Measurements from ENCODE around the gene PPP6R1. TPM values are rescaled to one million over a fixed set of nuclear protein-coding genes. Genes with fewer than 3 reads are reported as not detected.

PPP6R1 gene
- total RNA-seq, 2 experiments from 2014 or later = 89.6 to 161 TPM

GRCh38 chr19:55270172-55270942, 11.5 kb upstream of the PPP6R1 start:
- peaks cover 26% of the 10 kb centered on the region for H3K4me1 ChIP-seq (ENCODE audit: insufficient read depth, low read length, poor library complexity, severe bottlenecking)
- H3K9me3 ChIP-seq (ENCODE audit: low read length) = no peaks in the 10 kb centered on the region
- no peak for DNase-seq (ENCODE audit: low spot score)
- no TSS peak for BruUV-seq (replicated peaks)
- H3K9me2 ChIP-seq (ENCODE audit: insufficient read depth, low read length) = no peaks in the 10 kb centered on the region
- ChIA-PET CTCF (ENCODE audit: unreplicated experiment) (no interaction called here), POLR2A (interaction anchor here (0.5 to 0.6 kb wide), 2 partner anchors 12 to 311 kb away, joined by 3 read pairs; partner anchors contain the start of gene ZNF579)
- no peak overlapping the region for H3K4me3 ChIP-seq (ENCODE audit: low read depth, low read length, poor library complexity, severe bottlenecking)
- no peak overlapping the region for H3K27ac ChIP-seq (ENCODE audit: low read depth, low read length, poor library complexity, severe bottlenecking)
- no peak for TF ChIP-seq EZH2phosphoT487 (IDR thresholded peaks at IDR 0.05; ENCODE audit: borderline replicate concordance, low read depth, low read length)
- TF ChIP-seq, protein P1, sequence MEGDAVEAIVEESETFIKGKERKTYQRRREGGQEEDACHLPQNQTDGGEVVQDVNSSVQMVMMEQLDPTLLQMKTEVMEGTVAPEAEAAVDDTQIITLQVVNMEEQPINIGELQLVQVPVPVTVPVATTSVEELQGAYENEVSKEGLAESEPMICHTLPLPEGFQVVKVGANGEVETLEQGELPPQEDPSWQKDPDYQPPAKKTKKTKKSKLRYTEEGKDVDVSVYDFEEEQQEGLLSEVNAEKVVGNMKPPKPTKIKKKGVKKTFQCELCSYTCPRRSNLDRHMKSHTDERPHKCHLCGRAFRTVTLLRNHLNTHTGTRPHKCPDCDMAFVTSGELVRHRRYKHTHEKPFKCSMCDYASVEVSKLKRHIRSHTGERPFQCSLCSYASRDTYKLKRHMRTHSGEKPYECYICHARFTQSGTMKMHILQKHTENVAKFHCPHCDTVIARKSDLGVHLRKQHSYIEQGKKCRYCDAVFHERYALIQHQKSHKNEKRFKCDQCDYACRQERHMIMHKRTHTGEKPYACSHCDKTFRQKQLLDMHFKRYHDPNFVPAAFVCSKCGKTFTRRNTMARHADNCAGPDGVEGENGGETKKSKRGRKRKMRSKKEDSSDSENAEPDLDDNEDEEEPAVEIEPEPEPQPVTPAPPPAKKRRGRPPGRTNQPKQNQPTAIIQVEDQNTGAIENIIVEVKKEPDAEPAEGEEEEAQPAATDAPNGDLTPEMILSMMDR (conservative IDR thresholded peaks at IDR 0.05; ENCODE audit: low read length) = no peak
- H3K79me2 ChIP-seq (ENCODE audit: insufficient read depth, low read depth, low read length) = peaks cover 24% of the 10 kb centered on the region; the same call in 1 of the 2 replicates
- H2AFZ ChIP-seq (ENCODE audit: low read length) = no peak overlapping the region
- no peaks in the 10 kb centered on the region for H4K20me1 ChIP-seq (ENCODE audit: insufficient read depth, low read length)
- no peak overlapping the region for H3K4me2 ChIP-seq (ENCODE audit: low read length)
- H3K36me3 ChIP-seq (ENCODE audit: insufficient read depth, low read length) = peaks cover 75% of the 10 kb centered on the region
- intact Hi-C loops (cut with micrococcal nuclease; ENCODE audit: unreplicated experiment) = no loop called here

DNA sequence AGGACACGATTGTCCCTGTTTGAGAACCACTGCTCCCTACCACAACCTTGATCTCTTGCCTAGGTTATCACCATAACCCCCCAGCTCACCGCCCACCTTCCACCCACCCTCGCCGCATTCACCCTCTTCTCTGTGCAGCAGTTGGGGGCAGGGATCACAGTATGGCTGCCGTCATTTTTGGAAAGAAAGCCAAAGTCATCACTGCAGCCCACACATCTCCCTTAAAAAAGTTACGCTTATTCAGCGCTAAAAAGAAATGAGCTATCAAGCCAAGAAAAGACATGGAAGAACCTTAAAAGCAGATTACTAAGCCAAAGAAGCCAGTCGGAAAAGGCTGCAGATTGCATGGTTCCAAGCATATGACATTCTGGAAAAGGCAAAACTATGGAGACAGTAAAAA, 10.5 kb upstream of the PPP6R1 start:
- CTCF ChIA-PET (ENCODE audit: unreplicated experiment) = no interaction called here
- POLR2A ChIA-PET = interaction anchor here (0.5 to 0.7 kb wide), 3 partner anchors 9 to 17 kb away, joined by 3 read pairs; no protein-coding TSS in a partner anchor
- Histone ChIP-seq H4K20me1 (ENCODE audit: insufficient read depth, low read length) (no peaks in the 10 kb centered on the region), H3K4me1 (ENCODE audit: insufficient read depth, low read length, poor library complexity, severe bottlenecking) (peaks cover 15% of the 10 kb centered on the region), H3K9me3 (ENCODE audit: low read length) (no peaks in the 10 kb centered on the region), H3K36me3 (ENCODE audit: insufficient read depth, low read length) (peaks cover 85% of the 10 kb centered on the region), H3K4me2 (ENCODE audit: low read length) (no peak overlapping the region), H3K79me2 (ENCODE audit: insufficient read depth, low read depth, low read length) (peaks cover 16% of the 10 kb centered on the region; the same call in 1 of the 2 replicates), H2AFZ (ENCODE audit: low read length) (no peak overlapping the region), H3K4me3 (ENCODE audit: low read depth, low read length, poor library complexity, severe bottlenecking) (no peak overlapping the region), H3K27ac (ENCODE audit: low read depth, low read length, poor library complexity, severe bottlenecking) (no peak overlapping the region), H3K9me2 (ENCODE audit: insufficient read depth, low read length) (no peaks in the 10 kb centered on the region)
- DNase-seq (ENCODE audit: low spot score) = no peak
- no TSS peak for BruUV-seq (replicated peaks)
- intact Hi-C loops (cut with micrococcal nuclease; ENCODE audit: unreplicated experiment) = no loop called here
- TF ChIP-seq, protein P1 (conservative IDR thresholded peaks at IDR 0.05; ENCODE audit: low read length) = no peak

GRCh38 chr19:55266840-55267239, 8.0 kb upstream of the PPP6R1 start:
- no peak for TF ChIP-seq EZH2phosphoT487 (IDR thresholded peaks at IDR 0.05; ENCODE audit: borderline replicate concordance, low read depth, low read length)
- TF ChIP-seq, protein P1 (conservative IDR thresholded peaks at IDR 0.05; ENCODE audit: low read length) = no peak
- Histone ChIP-seq H3K9me2 (ENCODE audit: insufficient read depth, low read length) (no peaks in the 10 kb centered on the region), H3K9me3 (ENCODE audit: low read length) (no peaks in the 10 kb centered on the region), H3K27ac (ENCODE audit: low read depth, low read length, poor library complexity, severe bottlenecking) (no peak overlapping the region), H3K4me2 (ENCODE audit: low read length) (no peak overlapping the region), H3K36me3 (ENCODE audit: insufficient read depth, low read length) (peaks cover 75% of the 10 kb centered on the region), H3K4me1 (ENCODE audit: insufficient read depth, low read length, poor library complexity, severe bottlenecking) (peaks cover 4% of the 10 kb centered on the region), H2AFZ (ENCODE audit: low read length) (no peak overlapping the region), H3K79me2 (ENCODE audit: insufficient read depth, low read depth, low read length) (peaks cover 10% of the 10 kb centered on the region; the same call in 1 of the 2 replicates), H3K4me3 (ENCODE audit: low read depth, low read length, poor library complexity, severe bottlenecking) (no peak overlapping the region), H4K20me1 (ENCODE audit: insufficient read depth, low read length) (no peaks in the 10 kb centered on the region)
- no TSS peak for BruUV-seq (replicated peaks)
- no peak for DNase-seq (ENCODE audit: low spot score)
- intact Hi-C loops (cut with micrococcal nuclease; ENCODE audit: unreplicated experiment) = no loop called here
- POLR2A ChIA-PET = no interaction called here
- CTCF ChIA-PET (ENCODE audit: unreplicated experiment) = no interaction called here

Data from OCI-LY7 (cell line).